KOPT-K1 (cell line): ENCODE data around the gene OAS3.

ENCODE experiments used
- H3K27ac ChIP-seq: fragments of 200-600 bp; sonication (generic); 2 replicates; pipeline ENCODE4 v1.5.1; 2016; ENCODE audit warnings: antibody characterized with exemption, mild to moderate bottlenecking, low read depth, low read length; ENCODE audit not compliant: poor library complexity, severe bottlenecking
- H3K36me3 ChIP-seq: fragments of 200-600 bp; sonication (generic); 2 replicates; pipeline ENCODE4 v1.5.1; 2017; ENCODE audit warnings: antibody characterized with exemption, mild to moderate bottlenecking, low read length, moderate library complexity; ENCODE audit not compliant: insufficient read depth
- H3K9me3 ChIP-seq: fragments of 200-600 bp; sonication (generic); 2 replicates; pipeline ENCODE4 v1.5.1; 2017; ENCODE audit warnings: antibody characterized with exemption, low read length, mild to moderate bottlenecking; ENCODE audit not compliant: insufficient read depth, poor library complexity, severe bottlenecking

OAS3 gene

GRCh38 chr12:112998987-112999767 lies 60.9 kb downstream of the OAS3 start:
- Histone ChIP-seq H3K36me3 (peaks cover 67% of the 10 kb centered on the region), H3K9me3 (peaks cover 13% of the 10 kb centered on the region), H3K27ac (no peak overlapping the region)

DNA sequence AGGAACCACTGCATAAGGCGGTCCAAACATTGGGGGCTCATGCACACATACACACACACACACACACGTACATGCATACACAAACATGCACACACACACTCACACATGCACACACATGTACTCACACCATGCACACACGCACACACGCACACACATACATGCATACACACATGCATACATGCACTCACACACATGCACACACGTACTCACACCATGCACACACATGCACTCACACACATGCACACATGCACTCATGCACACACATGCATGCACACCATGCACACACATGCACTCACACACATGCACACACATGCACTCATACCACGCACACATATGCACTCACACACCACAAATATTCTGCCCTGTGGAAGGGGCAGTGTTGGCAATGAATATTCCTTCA lies 62.2 kb downstream of the OAS3 start:
- H3K27ac ChIP-seq: no peak overlapping the region
- H3K36me3 ChIP-seq: peaks cover 72% of the 10 kb centered on the region
- H3K9me3 ChIP-seq: peaks cover 13% of the 10 kb centered on the region

GRCh38 chr12:113002155-113002554 lies 63.9 kb downstream of the OAS3 start:
- H3K36me3 ChIP-seq: peaks cover 69% of the 10 kb centered on the region
- peaks cover 13% of the 10 kb centered on the region for H3K9me3 ChIP-seq
- H3K27ac ChIP-seq: no peak overlapping the region

GRCh38 chr12:113002676-113003075 lies 64.4 kb downstream of the OAS3 start:
- Histone ChIP-seq H3K27ac (no peak overlapping the region), H3K36me3 (peaks cover 69% of the 10 kb centered on the region), H3K9me3 (peaks cover 9% of the 10 kb centered on the region)

DNA sequence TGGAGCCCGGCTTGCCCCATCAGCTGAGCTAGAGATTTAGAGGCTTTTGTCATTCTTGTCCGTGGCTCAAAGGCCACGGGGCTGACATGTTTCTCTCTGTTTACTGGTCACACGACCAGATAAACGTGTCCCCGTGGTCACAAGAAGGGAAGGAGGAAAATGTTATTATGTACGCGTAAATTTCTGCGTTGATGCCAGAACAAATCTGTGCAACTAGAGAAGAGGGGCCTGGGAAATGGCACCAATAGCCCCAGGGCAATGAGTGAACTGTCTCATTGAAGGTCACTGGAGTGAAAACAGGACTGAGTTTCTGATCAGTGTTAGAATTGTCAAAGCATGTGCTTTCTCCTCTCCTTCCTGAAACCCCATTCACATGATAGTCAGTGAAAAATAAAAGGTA lies 65.4 kb downstream of the OAS3 start:
- Histone ChIP-seq H3K36me3 (peaks cover 69% of the 10 kb centered on the region), H3K9me3 (no peaks in the 10 kb centered on the region), H3K27ac (no peak overlapping the region)

GRCh38 chr12:113005762-113006161 lies 67.5 kb downstream of the OAS3 start:
- H3K9me3 ChIP-seq: peaks cover 3% of the 10 kb centered on the region
- peaks cover 77% of the 10 kb centered on the region for H3K36me3 ChIP-seq
- no peak overlapping the region for H3K27ac ChIP-seq

GRCh38 chr12:113006206-113006605 lies 67.9 kb downstream of the OAS3 start:
- H3K27ac ChIP-seq: no peak overlapping the region
- H3K9me3 ChIP-seq: peaks cover 8% of the 10 kb centered on the region
- H3K36me3 ChIP-seq: peaks cover 78% of the 10 kb centered on the region

- Histone ChIP-seq H3K27ac (no peak overlapping the region), H3K9me3 (peaks cover 12% of the 10 kb centered on the region), H3K36me3 (peaks cover 83% of the 10 kb centered on the region)
Measured at GRCh38 chr12:113006641-113007040, 68.4 kb downstream of the OAS3 start.

DNA sequence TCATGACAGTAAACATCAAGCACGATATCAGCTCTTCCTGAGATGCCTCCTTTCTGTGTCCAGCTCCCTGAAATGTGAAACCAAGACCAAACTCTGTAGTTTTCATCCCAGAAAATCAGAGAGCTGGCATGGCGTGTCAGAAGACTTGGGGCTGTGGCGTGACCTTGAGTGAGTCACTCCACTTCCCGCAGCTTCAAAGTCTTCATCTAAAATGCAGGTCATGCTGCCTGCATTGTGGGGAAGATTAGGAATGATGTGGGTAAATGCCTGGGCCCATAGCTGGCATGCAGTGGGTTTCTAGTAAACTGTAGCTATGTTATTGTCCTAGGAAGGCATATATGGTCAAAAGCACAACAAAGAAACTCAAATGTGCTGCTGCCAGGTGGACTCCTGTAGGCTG lies 68.9 kb downstream of the OAS3 start:
- no peak overlapping the region for H3K27ac ChIP-seq
- H3K36me3 ChIP-seq: peaks cover 84% of the 10 kb centered on the region
- H3K9me3 ChIP-seq: peaks cover 14% of the 10 kb centered on the region

DNA sequence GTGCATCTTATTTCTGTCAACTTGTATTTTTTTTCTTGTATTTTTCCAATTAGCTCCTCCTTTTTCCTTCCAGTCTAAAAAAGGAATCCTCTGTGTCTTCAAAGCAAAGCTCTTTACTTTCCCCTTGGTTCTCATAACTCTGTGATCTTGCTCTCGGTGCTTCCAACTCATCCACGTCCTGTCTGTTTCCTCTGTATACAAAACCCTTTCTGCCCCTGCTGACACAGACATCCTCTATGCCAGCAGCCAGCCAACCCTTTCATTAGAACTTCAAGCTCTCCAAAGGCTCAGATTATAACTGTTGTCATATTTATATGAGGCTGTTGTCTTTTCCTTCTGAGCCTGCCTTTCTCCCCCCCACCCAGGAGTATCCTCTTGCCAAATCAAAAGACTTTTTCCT lies 72.4 kb downstream of the OAS3 start:
- H3K27ac ChIP-seq: no peak overlapping the region
- H3K36me3 ChIP-seq: peaks cover 60% of the 10 kb centered on the region
- peaks cover 14% of the 10 kb centered on the region for H3K9me3 ChIP-seq

DNA sequence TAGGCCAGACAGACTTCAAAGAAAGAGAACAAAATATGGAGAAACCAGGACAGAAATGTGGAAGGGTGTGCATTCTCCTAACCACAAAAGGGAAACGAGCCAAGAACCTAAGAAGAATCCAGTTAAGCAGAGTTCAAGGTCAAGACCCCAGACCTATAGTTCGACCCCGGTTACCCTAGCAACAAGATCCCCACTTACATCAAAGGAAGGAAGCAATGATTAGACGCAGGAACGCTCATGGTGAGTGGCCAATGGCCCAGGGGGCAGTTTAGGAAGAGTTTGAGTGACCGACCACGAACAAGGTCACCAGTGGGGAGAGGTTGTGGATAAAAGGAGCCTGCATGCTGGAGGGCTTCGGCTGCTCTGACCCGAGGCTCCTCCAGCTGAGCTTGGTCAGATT lies 76.3 kb downstream of the OAS3 start:
- Histone ChIP-seq H3K9me3 (peaks cover 14% of the 10 kb centered on the region), H3K27ac (no peak overlapping the region)

DNA sequence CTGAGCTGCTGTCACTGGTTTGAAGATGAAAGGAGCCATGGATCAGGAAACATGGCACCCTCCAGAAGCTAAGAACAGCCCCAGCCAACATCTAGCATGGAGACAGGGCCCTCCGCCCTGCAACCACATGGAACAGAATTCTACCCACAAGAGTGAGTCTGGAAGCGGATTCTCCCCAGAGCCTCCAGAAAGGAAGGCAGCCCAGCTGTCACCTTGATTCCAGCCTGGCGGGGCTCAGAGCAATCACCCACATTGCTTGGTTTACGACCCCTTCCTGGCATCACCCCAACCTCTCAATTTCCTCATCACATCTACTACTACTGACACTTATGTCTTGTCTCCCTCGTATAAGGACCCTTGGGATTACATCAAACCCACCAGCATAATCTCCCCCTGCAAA lies 78.5 kb downstream of the OAS3 start:
- H3K27ac ChIP-seq: no peak overlapping the region
- no peaks in the 10 kb centered on the region for H3K36me3 ChIP-seq
- H3K9me3 ChIP-seq: peaks cover under 1% of the 10 kb centered on the region

More for the DNA sequence above, 76.3 kb downstream of the OAS3 start:
- H3K36me3 ChIP-seq: peaks cover 22% of the 10 kb centered on the region

DNA sequence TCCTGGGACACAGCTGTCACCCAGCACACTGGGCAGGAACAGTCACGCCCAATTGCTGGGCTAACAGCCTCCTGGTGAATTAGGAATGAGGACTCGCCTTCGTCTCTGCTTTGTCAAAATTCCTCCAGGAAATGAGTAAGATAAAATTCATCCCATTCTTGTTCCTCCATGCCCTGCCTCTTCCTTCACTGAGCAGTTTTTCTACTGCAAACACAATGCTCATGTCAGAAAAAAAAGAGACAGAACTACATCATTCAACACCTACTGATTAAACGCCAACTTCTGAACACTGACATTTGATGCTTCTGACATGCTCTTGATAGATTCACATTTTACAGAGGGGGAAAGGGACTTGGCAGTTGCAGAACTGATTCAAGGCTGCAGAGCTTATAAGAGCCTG lies 80.8 kb downstream of the OAS3 start:
- H3K27ac ChIP-seq: no peak overlapping the region
- no peaks in the 10 kb centered on the region for H3K9me3 ChIP-seq
- no peaks in the 10 kb centered on the region for H3K36me3 ChIP-seq

DNA sequence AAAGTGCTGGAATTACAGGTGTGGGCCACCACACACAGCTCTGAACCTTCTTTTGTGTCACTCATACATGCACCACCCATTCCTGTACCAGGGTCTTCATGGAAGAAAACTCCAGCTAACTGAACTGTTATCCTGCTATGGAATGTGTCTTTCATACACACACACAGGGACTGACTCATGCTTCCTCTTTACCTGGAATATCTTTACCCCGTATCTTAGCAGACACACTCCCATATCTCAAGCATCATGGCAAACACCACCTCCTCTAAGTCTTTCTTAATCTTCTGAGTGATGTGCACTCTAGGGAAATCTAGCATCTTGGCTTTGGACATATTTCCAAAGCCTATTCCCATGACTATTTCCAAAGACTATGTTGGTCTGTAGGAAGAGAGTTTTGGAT lies 83.2 kb downstream of the OAS3 start:
- Histone ChIP-seq H3K9me3 (no peaks in the 10 kb centered on the region), H3K27ac (no peak overlapping the region)

More for the DNA sequence above, 83.2 kb downstream of the OAS3 start:
- no peaks in the 10 kb centered on the region for H3K36me3 ChIP-seq
